H1 (cell line): ENCODE data around the gene SPINDOC. TPM values are rescaled to one million over a fixed set of nuclear protein-coding genes. Genes with fewer than 3 reads are reported as not detected.

Experiments used
- CTCF ChIA-PET: fragments of 300-600 bp; sonication (Branson Sonifier 250); formaldehyde crosslinking; loops from one replicate; lab custom pipeline; 2021; ENCODE audit not compliant: partially characterized antibody; lab: Charles Lee
- POLR2A ChIA-PET: fragments of 300-600 bp; sonication (Branson Sonifier 250); formaldehyde crosslinking; loops from one replicate; lab custom pipeline; 2021; ENCODE audit warnings: inconsistent platforms; ENCODE audit not compliant: partially characterized antibody; lab: Charles Lee
- DNase-seq, 2 experiments: peaks; one replicate each; pipeline versions ENCODE4 v3.0.0 to v3.0.0-alpha.2; 2010 to 2022; ENCODE audit warnings: low spot score in 2 of 2, low read depth in 1 of 2, mixed read lengths in 1 of 2
- FAIRE-seq: peaks from 2 replicates; lab custom pipeline; 2011; peaks lifted over from hg19 to GRCh38; lab: Jason Lieb, UNC
- H2AFZ ChIP-seq: 2 replicates; pipeline ENCODE4 v1.8.1; 2012; ENCODE audit warnings: low read length, inconsistent platforms
- H2AK5ac ChIP-seq: 2 replicates; pipeline ENCODE4 v1.6.1; 2013; ENCODE audit warnings: low read depth, low read length
- H2BK120ac ChIP-seq: replicated peaks from 2 replicates; pipeline ENCODE3; 2013; ENCODE audit warnings: low read depth, low read length, inconsistent platforms
- H2BK12ac ChIP-seq: 2 replicates; pipeline ENCODE4 v1.6.1; 2013; ENCODE audit warnings: low read depth, low read length
- H2BK15ac ChIP-seq: 2 replicates; pipeline ENCODE4 v1.6.1; 2013; ENCODE audit warnings: low read length
- H2BK20ac ChIP-seq: 2 replicates; pipeline ENCODE4 v1.6.1; 2013; ENCODE audit warnings: low read length
- H2BK5ac ChIP-seq: 2 replicates; pipeline ENCODE4 v1.6.1; 2013; ENCODE audit warnings: low read depth, low read length
- H3K14ac ChIP-seq: 2 replicates; pipeline ENCODE4 v1.6.1; 2013; ENCODE audit warnings: inconsistent platforms; ENCODE audit not compliant: insufficient read length
- H3K18ac ChIP-seq: 2 replicates; pipeline ENCODE4 v1.6.1; 2013; ENCODE audit warnings: low read length; ENCODE audit errors: extremely low read depth
- H3K23ac ChIP-seq: 2 replicates; pipeline ENCODE4 v1.6.1; 2013; ENCODE audit warnings: inconsistent platforms; ENCODE audit not compliant: insufficient read length
- H3K23me2 ChIP-seq: 2 replicates; pipeline ENCODE4 v1.6.1; 2013; ENCODE audit warnings: low read depth, low read length
- H3K27ac ChIP-seq: 2 replicates; pipeline ENCODE4 v1.6.1; 2011; ENCODE audit warnings: low read depth, low read length, inconsistent platforms
- H3K27me3 ChIP-seq, 4 experiments: replicated peaks in 1 of 4; 1 replicate in 1 of 4; 2 replicates in 3 of 4; pipeline versions ENCODE4 v1.6.1 to v1.8.1; 2011 to 2013; ENCODE audit warnings: low read length in 3 of 4, mild to moderate bottlenecking in 3 of 4, inconsistent platforms in 2 of 4, mixed read lengths in 2 of 4, moderate library complexity in 1 of 4; ENCODE audit not compliant: control insufficient read depth in 3 of 4, insufficient read depth in 3 of 4; ENCODE audit errors: extremely low read depth in 1 of 4
- H3K36me3 ChIP-seq, 4 experiments: 2 replicates each; pipeline versions ENCODE4 v1.6.1 to v1.8.1; 2011 to 2013; ENCODE audit warnings: mild to moderate bottlenecking in 4 of 4, low read length in 3 of 4, moderate library complexity in 2 of 4, control low read depth in 1 of 4, inconsistent platforms in 1 of 4; ENCODE audit not compliant: insufficient read depth in 4 of 4, control insufficient read depth in 2 of 4
- H3K4ac ChIP-seq: replicated peaks from 2 replicates; pipeline ENCODE3; 2013; ENCODE audit warnings: low read length, low read depth, mixed read lengths, inconsistent platforms; ENCODE audit not compliant: insufficient read length
- H3K4me1 ChIP-seq, 4 experiments: replicated peaks in 1 of 4; 1 replicate in 1 of 4; 2 replicates in 3 of 4; pipeline versions ENCODE4 v1.6.1 to v1.8.1; 2011 to 2013; ENCODE audit warnings: low read length in 3 of 4, inconsistent platforms in 2 of 4, mixed read lengths in 1 of 4; ENCODE audit not compliant: insufficient read depth in 4 of 4, control insufficient read depth in 3 of 4
- H3K4me2 ChIP-seq, 2 experiments: 2 replicates each; pipeline versions ENCODE4 v1.6.1 to v1.8.1; 2011 to 2013; ENCODE audit warnings: low read depth in 2 of 2, low read length in 2 of 2, control low read depth in 1 of 2, inconsistent platforms in 1 of 2, mild to moderate bottlenecking in 1 of 2; ENCODE audit not compliant: insufficient read depth in 1 of 2
- H3K4me3 ChIP-seq, 4 experiments: fragments of 200-600, 300-600 bp in 1 of 4; sonication (generic), shearing (Covaris generic), sonication (Bioruptor Twin) in 1 of 4; 2 replicates each; pipeline versions ENCODE4 v1.5.1 to v1.8.1; 2011 to 2016; ENCODE audit warnings: low read length in 4 of 4, low read depth in 3 of 4, control low read depth in 2 of 4, inconsistent platforms in 2 of 4, mild to moderate bottlenecking in 2 of 4, mixed read lengths in 1 of 4, moderate library complexity in 1 of 4; ENCODE audit not compliant: insufficient read depth in 2 of 4; ENCODE audit errors: extremely low read depth in 1 of 4
- H3K56ac ChIP-seq: replicated peaks from 2 replicates; pipeline ENCODE3; 2013; ENCODE audit warnings: low read depth, mild to moderate bottlenecking, mixed read lengths, low read length, inconsistent platforms; ENCODE audit not compliant: insufficient read length
- H3K79me1 ChIP-seq: 2 replicates; pipeline ENCODE4 v1.6.1; 2013; ENCODE audit warnings: low read depth, low read length, control low read depth
- H3K79me2 ChIP-seq, 2 experiments: 2 replicates each; pipeline versions ENCODE4 v1.6.1 to v1.8.1; 2012 to 2013; ENCODE audit warnings: low read length in 2 of 2, mild to moderate bottlenecking in 2 of 2, inconsistent platforms in 1 of 2; ENCODE audit not compliant: insufficient read depth in 2 of 2, control insufficient read depth in 1 of 2
- H3K9ac ChIP-seq, 4 experiments: replicated peaks in 1 of 4; 1 replicate in 1 of 4; 2 replicates in 3 of 4; pipeline versions ENCODE4 v1.6.1 to v1.8.1; 2011 to 2013; ENCODE audit warnings: low read depth in 3 of 4, low read length in 3 of 4, control low read depth in 2 of 4, mild to moderate bottlenecking in 2 of 4, moderate library complexity in 2 of 4, inconsistent platforms in 1 of 4; ENCODE audit errors: extremely low read depth in 1 of 4
- H3K9me3 ChIP-seq, 2 experiments: 2 replicates each; pipeline versions ENCODE4 v1.6.1 to v1.8.1; 2012 to 2013; ENCODE audit warnings: mild to moderate bottlenecking in 2 of 2, moderate library complexity in 2 of 2, control low read depth in 1 of 2, inconsistent platforms in 1 of 2, low read depth in 1 of 2, low read length in 1 of 2, mixed read lengths in 1 of 2; ENCODE audit not compliant: insufficient read depth in 2 of 2
- H4K20me1 ChIP-seq, 2 experiments: replicated peaks in 1 of 2; 2 replicates each; pipeline versions ENCODE3 to v1.8.1; 2011 to 2013; ENCODE audit warnings: inconsistent platforms in 2 of 2, low read length in 2 of 2, mild to moderate bottlenecking in 1 of 2; ENCODE audit not compliant: insufficient read depth in 2 of 2, control insufficient read depth in 1 of 2
- H4K5ac ChIP-seq: 2 replicates; pipeline ENCODE4 v1.6.1; 2013; ENCODE audit warnings: low read length, low read depth, mixed read lengths, inconsistent platforms; ENCODE audit not compliant: insufficient read length
- H4K8ac ChIP-seq: 2 replicates; pipeline ENCODE4 v1.8.0; 2013; ENCODE audit warnings: mild to moderate bottlenecking, moderate library complexity, low read length, inconsistent platforms; ENCODE audit not compliant: insufficient read depth; ENCODE audit errors: extremely low read depth
- H4K91ac ChIP-seq: replicated peaks from 2 replicates; pipeline ENCODE3; 2013; ENCODE audit warnings: low read length, mixed read lengths, inconsistent platforms; ENCODE audit not compliant: insufficient read length
- ASH2L ChIP-seq: fragments of 200-600, 300-600 bp; sonication (generic); IDR thresholded peaks from one replicate; pipeline ENCODE4 v1.7.1; 2017; ENCODE audit warnings: low read length
- ATF3 ChIP-seq: IDR thresholded peaks from 2 replicates; pipeline ENCODE4 v1.6.1; 2011; ENCODE audit warnings: low read depth, mild to moderate bottlenecking, low read length; ENCODE audit not compliant: insufficient read depth
- CBX5 ChIP-seq: fragments of 300-800, 300-1000 bp; sonication (generic); IDR thresholded peaks from 2 replicates; pipeline ENCODE4 v1.7.1; 2016; ENCODE audit warnings: antibody characterized with exemption, low read length, low read depth
- CHD2 ChIP-seq: IDR thresholded peaks from 2 replicates; pipeline ENCODE4 v1.6.1; 2012; ENCODE audit warnings: low read length, improper control_type of control experiment
- CTBP2 ChIP-seq: IDR thresholded peaks from 2 replicates; pipeline ENCODE4 v1.7.0; 2011; ENCODE audit warnings: borderline replicate concordance, mild to moderate bottlenecking, moderate library complexity, mixed read lengths, low read length; ENCODE audit not compliant: insufficient read depth, insufficient read length
- E2F6 ChIP-seq: IDR thresholded peaks from 2 replicates; pipeline ENCODE4 v1.6.1; 2012; ENCODE audit warnings: inconsistent platforms
- KDM1A ChIP-seq: fragments of 200-600, 300-600 bp; sonication (generic); IDR thresholded peaks from 2 replicates; pipeline ENCODE4 v1.7.1; 2016; ENCODE audit warnings: mild to moderate bottlenecking, low read length, borderline replicate concordance
- RNF2 ChIP-seq: fragments of 200-900, 300-1000 bp; sonication (generic); IDR thresholded peaks from 2 replicates; pipeline ENCODE4 v1.7.1; 2016; ENCODE audit warnings: borderline replicate concordance, low read depth, mild to moderate bottlenecking, antibody characterized with exemption, low read length; ENCODE audit not compliant: poor library complexity, severe bottlenecking; ENCODE audit errors: missing control alignments
- SIN3A ChIP-seq, 2 experiments: IDR thresholded peaks in 1 of 2; conservative IDR thresholded peaks in 1 of 2; 2 replicates each; pipeline ENCODE4 v1.6.1; 2011 to 2012; ENCODE audit warnings: low read length in 2 of 2, improper control_type of control experiment in 1 of 2, low read depth in 1 of 2, mild to moderate bottlenecking in 1 of 2
- SP1 ChIP-seq: IDR thresholded peaks from 2 replicates; pipeline ENCODE4 v1.6.1; 2011; ENCODE audit warnings: low read depth, low read length
- WGBS, 2 experiments: shearing (Covaris generic) in 1 of 2; methylation state at CpG; one replicate each; pipeline versions ENCODE4 v1.1.6 to v1.1.7; 2013 to 2015; ENCODE audit warnings: low lambda C conversion rate in 2 of 2, mixed read lengths in 2 of 2, inconsistent platforms in 1 of 2, low coverage in 1 of 2, missing lambda C conversion rate in 1 of 2; ENCODE audit not compliant: insufficient replicate concordance in 2 of 2, insufficient coverage in 1 of 2, insufficient read length in 1 of 2; ENCODE audit errors: extremely low coverage in 1 of 2, missing lambda C conversion rate in 1 of 2; 5-methylcytosine and 5-hydroxymethylcytosine counted together
- polyA plus RNA-seq, 7 experiments: library from polyadenylated mRNA; depleted of rRNA in 3 of 7; stranded (reverse) in 5 of 7; unstranded in 2 of 7; fragments of >200 nt in 5 of 7; fragments of 200-250 nt in 2 of 7; gene quantifications; 1 replicate in 5 of 7; 2 replicates in 1 of 7; 4 replicates in 1 of 7; pipeline versions ENCODE4 v1.2.1 to v1.2.3, GENCODE V29; 2011 to 2013; ENCODE audit warnings: missing spikeins in 2 of 7, mixed read lengths in 2 of 7
- total RNA-seq: library from RNA; stranded (reverse); fragmentation: NEBNext Ultra II Directional; extraction: Animal tissue kit (Norgen Biotek cat#: 25700); gene quantifications from 2 replicates; pipeline ENCODE4 v1.2.1, GENCODE V29; 2021

The SPINDOC gene
- total and polyA plus RNA-seq, 2 of the 8 experiments (the other 6 are each of a cell fraction or from before 2014, with no cell fraction given) = 78.7 to 99.7 TPM

GRCh38 chr11:63834535-63835157 is 21.4 kb downstream of the SPINDOC start:
- H3K23ac ChIP-seq = no peak overlapping the region
- 93% methylated on average over 12 of the region's 12 CpGs; no CpG with 5 or more reads in 1 of the 2 experiments for WGBS, 2 experiments
- H3K4me1 ChIP-seq = peaks cover 10 to 23% (median 13%) of the 10 kb centered on the region in 4 experiments
- 0 out of 2 replicates have a peak overlapping the region, but pooled peaks have one; percentile 60 for H2BK12ac ChIP-seq
- no peak overlapping the region for H4K91ac ChIP-seq
- no peaks in the 10 kb centered on the region; a peak in 1 of 8 replicates for H3K36me3 ChIP-seq
- peak overlapping the region; percentile 81; the same call in 1 of the 2 replicates for H2BK15ac ChIP-seq
- no peaks in the 10 kb centered on the region for H3K27me3 ChIP-seq
- ChIA-PET CTCF (interaction anchor here (0.5 to 6.1 kb wide), 9 partner anchors 11 to 378 kb away, joined by 3 to 163 read pairs (median 4); partner anchors contain the start of gene ZFTA), POLR2A (interaction anchor here (0.5 to 1.5 kb wide), 3 partner anchors 67 to 153 kb away, joined by 3 to 7 read pairs (median 5); partner anchors contain the start of gene ZFTA)
- no peak overlapping the region for H2AFZ ChIP-seq
- no peak overlapping the region for H3K14ac ChIP-seq
- H3K79me2 ChIP-seq = peaks cover 2 to 3% of the 10 kb centered on the region in 2 experiments
- no peak overlapping the region for H3K27ac ChIP-seq
- no peak overlapping the region for H4K5ac ChIP-seq
- no peak overlapping the region; the same call in 1 of the 2 replicates for H2BK20ac ChIP-seq
- no peak for DNase-seq
- H3K4me3 ChIP-seq = no peak overlapping the region
- H3K56ac ChIP-seq = no peak overlapping the region
- no peaks in the 10 kb centered on the region for H3K79me1 ChIP-seq
- H4K20me1 ChIP-seq = peaks cover under 1 to 1% of the 10 kb centered on the region in 2 experiments
- no peak overlapping the region for H3K18ac ChIP-seq
- no peaks in the 10 kb centered on the region for H3K9me3 ChIP-seq
- no peak overlapping the region for H3K4ac ChIP-seq
- no peak overlapping the region for H3K4me2 ChIP-seq
- no peak overlapping the region for H2BK5ac ChIP-seq
- no peak for FAIRE-seq
- H2AK5ac ChIP-seq = no peak overlapping the region
- no peak overlapping the region for H3K9ac ChIP-seq
- H2BK120ac ChIP-seq = no peak overlapping the region
- H4K8ac ChIP-seq = no peak overlapping the region
- H3K23me2 ChIP-seq = peaks cover 4% of the 10 kb centered on the region; the same call in 1 of the 2 replicates
- no peak for TF ChIP-seq CTBP2
- TF ChIP-seq RNF2 = no peak
- TF ChIP-seq ASH2L = no peak
- no peak for TF ChIP-seq KDM1A
- TF ChIP-seq SP1 = no peak
- no peak for TF ChIP-seq E2F6
- no peak for TF ChIP-seq ATF3
- no peak for TF ChIP-seq CHD2
- no peak for TF ChIP-seq CBX5
- TF ChIP-seq SIN3A (conservative IDR thresholded peaks at IDR 0.05 in 1 of 2, IDR thresholded peaks at IDR 0.05 in 1 of 2; ENCODE audit: low read depth in 1 of 2, low read length in 2 of 2) = no peak
